Heart left ventricle (tissue), 16 donors: ENCODE data around the gene RHOV. TPM values are rescaled to one million over a fixed set of nuclear protein-coding genes. Genes with fewer than 3 reads are reported as not detected.

ENCODE experiments used
- ATAC-seq, 4 donors: fragments of 200-7000 bp; cut with Tn5 transposase; one replicate each; pipeline ENCODE4 v1.9.1; 2020 to 2022; ENCODE audit warnings: moderate library complexity in 4 of 4, mild to moderate bottlenecking in 3 of 4, moderate number of reproducible peaks in 1 of 4
- DNase-seq, 5 donors: peaks; one replicate each; pipeline ENCODE4 v3.0.0-alpha.2; 2020
- H3K27ac ChIP-seq, 12 donors: fragments of 200-600 bp; sonication (generic) in 4 of 12; one replicate each; pipeline versions ENCODE4 v1.5.0 to v1.8.0; 2016 to 2022; ENCODE audit warnings: mild to moderate bottlenecking in 2 of 12
- H3K27me3 ChIP-seq, 9 donors: fragments of 200-600 bp; sonication (generic) in 2 of 9; one replicate each; pipeline versions ENCODE4 v1.5.1 to v1.8.0; 2016 to 2022; ENCODE audit warnings: mild to moderate bottlenecking in 3 of 9
- H3K36me3 ChIP-seq, 9 donors: fragments of 200-600 bp; sonication (generic) in 2 of 9; one replicate each; pipeline versions ENCODE4 v1.5.0 to v1.8.0; 2018 to 2022; ENCODE audit warnings: mild to moderate bottlenecking in 2 of 9
- H3K4me1 ChIP-seq, 12 donors: fragments of 200-600 bp; sonication (generic) in 4 of 12; one replicate each; pipeline versions ENCODE4 v1.5.0 to v1.8.0; 2016 to 2022; ENCODE audit warnings: mild to moderate bottlenecking in 3 of 12
- H3K4me3 ChIP-seq, 12 donors: fragments of 200-600 bp; sonication (generic) in 4 of 12; one replicate each; pipeline versions ENCODE4 v1.5.0 to v1.8.0; 2017 to 2022; ENCODE audit warnings: mild to moderate bottlenecking in 9 of 12, moderate library complexity in 4 of 12
- H3K9me3 ChIP-seq, 12 donors: fragments of 200-600 bp; sonication (generic) in 4 of 12; one replicate each; pipeline versions ENCODE4 v1.5.0 to v1.8.0; 2016 to 2022; ENCODE audit warnings: mild to moderate bottlenecking in 1 of 12
- CTCF ChIP-seq, 12 donors: fragments of 200-600 bp; sonication (generic) in 4 of 12; IDR thresholded peaks; one replicate each; pipeline versions ENCODE4 v1.5.0 to v1.8.0; 2018 to 2022; ENCODE audit warnings: antibody characterized with exemption in 12 of 12, mild to moderate bottlenecking in 5 of 12
- POLR2A ChIP-seq, 2 donors: fragments of 450-650 bp; IDR thresholded peaks; one replicate each; pipeline ENCODE4 v1.6.1; 2017; ENCODE audit warnings: antibody characterized with exemption in 2 of 2, mild to moderate bottlenecking in 2 of 2, moderate library complexity in 2 of 2
- WGBS, 4 donors: extraction: QIAGEN DNeasy Blood & Tissue Kit in 2 of 4; methylation state at CpG; one replicate each; pipeline versions ENCODE4 v1.1.5 to v1.1.7; 2013 to 2018; 5-methylcytosine and 5-hydroxymethylcytosine counted together
- intact Hi-C, 10 donors: fragments of 100-400 bp; cut with DNase I; formaldehyde crosslinking; loops; one replicate each; pipeline versions ENCODE4 v1.11.1 to v1.14.2; 2022
- polyA plus RNA-seq, 2 donors: library from polyadenylated mRNA; stranded (reverse); fragments of 200-250 nt; gene quantifications; one replicate each; pipeline ENCODE4 v1.2.3, GENCODE V29; 2013
- total RNA-seq, 9 donors: library from RNA; depleted of rRNA in 2 of 9; stranded (reverse); fragments of >200 nt in 2 of 9; fragmentation: NEBNext Ultra II Directional in 3 of 9; extraction: Animal tissue kit (Norgen Biotek cat#: 25700) in 3 of 9; gene quantifications; one replicate each; pipeline versions ENCODE4 v1.1.0 to v1.2.4, GENCODE V29; 2016 to 2023
- donor health status: ischemic (EF 13 %, LVEDD 7.1; RV severe dilation, severe dysfunction).
- donor health status: healthy with polysubstance abuse.
- donor health status: DM: no; HTN: yes; CAD: no.
- donor health status: DM: no; HTN: no; CAD: no.
- donor health status: ischemic (EF 25% LVEDD 6.9; RV normal size, moderate dysfunction).
- donor health status: ischemic (EF 25% LVEDD 5.7; RV mildly dilated, moderate dysfunction).
- donor health status: healthy.
- donor health status: DM: yes; HTN: yes; CAD: no.
- donor health status: ischemic (EF 35%, LVEDD 5.7; RV mildly dilated, moderate dysfunction).
- donor health status: nonischemic (EF 11% LVEDD 7.7; RV severe dilation, severe dysfunction).
- donor health status: DM: yes; HTN: yes; CAD: no.
- donor health status: PGD.
- donor health status: ischemic (EF 29% LVEDD 5.4; RV normal size, mild dysfunction).
- donor health status: nonischemic (EF 23%, LVEDD 6.1; RV moderate dilation, normal function).

RHOV gene
- total and polyA plus RNA-seq, 11 donors, result not detected

DNA sequence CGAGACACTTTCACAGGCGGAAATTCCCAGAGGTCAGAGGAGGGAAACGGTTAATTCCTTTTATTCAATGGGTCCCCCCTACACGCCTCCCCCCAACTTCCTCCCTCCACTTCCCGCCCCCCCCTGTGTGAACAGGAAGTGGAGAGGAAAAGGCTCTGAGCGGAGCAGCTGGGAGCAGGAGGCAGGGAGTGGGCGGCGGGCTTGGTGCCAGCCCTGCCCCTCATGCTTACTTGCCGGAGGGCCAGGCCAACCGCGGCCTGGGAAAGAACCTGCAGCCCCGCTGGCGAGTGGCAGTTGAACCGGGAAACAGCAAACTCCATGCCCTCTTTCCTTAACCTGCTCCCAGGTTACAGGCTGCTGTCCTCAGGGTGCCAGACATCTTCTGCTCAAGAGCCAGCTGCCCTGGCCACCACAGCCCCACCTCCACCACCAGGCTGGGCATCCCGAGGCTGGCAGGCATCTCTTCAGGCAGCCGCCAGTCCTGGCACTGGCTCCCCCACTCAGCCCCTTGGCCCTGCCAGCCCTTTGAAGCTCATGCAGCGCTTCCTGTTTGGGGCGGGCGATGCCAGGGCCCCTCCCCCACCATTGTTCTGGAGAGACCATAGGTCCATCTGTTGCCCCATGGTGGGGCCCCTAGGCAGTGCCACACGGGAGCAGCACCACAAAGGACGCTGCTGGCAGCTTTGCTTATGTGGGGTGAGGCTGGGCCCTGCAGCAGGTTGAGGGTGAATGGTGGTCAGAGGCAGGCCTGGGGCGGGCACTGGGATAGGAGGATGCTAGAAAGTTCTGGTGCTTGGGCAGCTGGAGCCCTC lies 33.2 kb upstream of the RHOV start:
- H3K36me3 ChIP-seq, result peaks cover 0 to 22% (median 15%) of the 10 kb centered on the region in 9 donors
- H3K27me3 ChIP-seq, result no peaks in the 10 kb centered on the region
- DNase-seq (peak; percentile 73 to 88 (median 81)), ATAC-seq (peak; percentile 20 to 54 (median 34))
- TF ChIP-seq CTCF (IDR thresholded peaks at IDR 0.05) (no peak), POLR2A (IDR thresholded peaks at IDR 0.05) (no peak)
- peak overlapping the region; percentile 1 to 66 (median 56) for H3K4me3 ChIP-seq
- peak overlapping the region; percentile 87 to 100 (median 96) for H3K27ac ChIP-seq
- intact Hi-C loops, result loop anchor here in 8 of 10 donors (1.0 to 10.0 kb wide), 11 partner anchors 22 to 428 kb away; partner anchors contain the start of genes INO80 (in 4 of the 8), DLL4 (in 2 of the 8), NUSAP1 (in 1 of the 8) and OIP5 (in 1 of the 8)
- H3K4me1 ChIP-seq, result peaks cover 4 to 76% (median 43%) of the 10 kb centered on the region in 12 donors
- WGBS, 4 donors, result 16 to 25% (median 18%) methylated on average over 15 to 22 of the region's 22 CpGs
- no peaks in the 10 kb centered on the region for H3K9me3 ChIP-seq

DNA sequence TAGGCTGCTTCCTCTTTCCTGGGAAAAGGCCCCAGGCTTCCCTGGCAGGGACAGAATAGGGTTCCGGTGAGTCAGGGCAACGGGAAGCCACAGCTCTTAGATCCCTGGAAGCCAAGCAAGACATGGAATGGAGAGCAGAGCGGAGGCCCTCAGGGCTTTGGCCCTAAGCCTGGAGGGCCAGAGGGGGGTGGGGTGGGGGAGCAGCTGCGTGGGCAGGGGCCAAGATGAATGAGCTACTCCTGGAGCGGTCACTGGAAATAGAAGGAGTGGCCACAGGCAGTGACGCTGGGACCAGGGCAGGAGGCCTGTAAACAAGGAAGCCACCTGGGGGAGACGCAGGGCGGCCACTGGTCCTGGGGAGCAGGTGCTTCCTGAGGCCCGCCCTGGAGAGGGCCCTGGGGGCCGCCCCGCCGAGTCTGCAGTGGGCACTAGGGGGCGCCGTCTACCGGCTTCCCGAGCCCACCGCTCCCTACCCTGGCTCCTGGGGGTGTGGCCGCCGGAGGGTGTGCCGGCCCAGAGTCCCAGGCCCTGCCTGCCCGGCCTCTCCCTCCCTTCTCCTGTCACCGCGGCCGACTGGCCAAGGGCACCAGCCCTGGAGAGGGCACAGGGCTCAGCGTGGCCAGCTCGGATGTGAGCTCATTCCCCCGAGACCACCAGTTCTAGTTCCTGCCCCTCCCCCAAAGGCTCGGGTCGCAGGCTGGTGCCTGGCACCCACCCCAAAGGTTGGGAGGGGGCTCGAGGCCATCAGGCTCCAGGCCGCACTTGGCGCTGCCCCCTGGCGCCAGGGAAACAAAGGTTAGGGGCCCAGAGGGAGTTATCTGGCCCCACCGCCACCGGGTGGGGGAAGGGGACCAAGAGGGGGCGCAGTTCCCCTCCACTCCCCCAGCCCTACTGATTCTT lies 32.3 kb upstream of the RHOV start:
- intact Hi-C loops, result loop anchor here in 8 of 10 donors (1.0 to 10.0 kb wide), 11 partner anchors 22 to 428 kb away; partner anchors contain the start of genes INO80 (in 4 of the 8), DLL4 (in 2 of the 8), NUSAP1 (in 1 of the 8) and OIP5 (in 1 of the 8)
- peak overlapping the region; percentile 1 to 66 (median 56) for H3K4me3 ChIP-seq
- peak; percentile 83 to 90 (median 86) for ATAC-seq
- H3K36me3 ChIP-seq, result peaks cover 0 to 29% (median 24%) of the 10 kb centered on the region in 9 donors
- H3K27me3 ChIP-seq, result no peaks in the 10 kb centered on the region
- DNase-seq, result peak; percentile 93 to 95 (median 93)
- WGBS, 4 donors, result 1 to 5% (median 1%) methylated on average over 9 to 36 of the region's 36 CpGs
- no peaks in the 10 kb centered on the region for H3K9me3 ChIP-seq
- peaks cover 4 to 76% (median 43%) of the 10 kb centered on the region in 12 donors for H3K4me1 ChIP-seq
- H3K27ac ChIP-seq, result peak overlapping the region; percentile 87 to 100 (median 96)
- TF ChIP-seq POLR2A (IDR thresholded peaks at IDR 0.05), result peak in 1 of 2 donors; percentile 56
- TF ChIP-seq CTCF (IDR thresholded peaks at IDR 0.05), result peak; percentile 72 to 96 (median 88)

- no peaks in the 10 kb centered on the region for H3K27me3 ChIP-seq
- peaks cover 3 to 45% (median 40%) of the 10 kb centered on the region in 9 donors for H3K36me3 ChIP-seq
- 70 to 86% (median 77%) methylated on average over 7 of the region's 7 CpGs for WGBS, 4 donors
- peak overlapping the region in 6 of 12 donors; percentile 17 to 100 (median 94) for H3K27ac ChIP-seq
- H3K9me3 ChIP-seq, result no peaks in the 10 kb centered on the region
- no peak for TF ChIP-seq POLR2A (IDR thresholded peaks at IDR 0.05)
- TF ChIP-seq CTCF (IDR thresholded peaks at IDR 0.05), result no peak
- H3K4me3 ChIP-seq, result no peak overlapping the region
- peak in 1 of 5 donors; percentile 30 for DNase-seq
- no peak for ATAC-seq
- intact Hi-C loops, result loop anchor here (1.0 to 10.0 kb wide), 13 partner anchors 38 to 430 kb away; partner anchors contain the start of genes INO80 (in 4 of the 10), NUSAP1 (in 1 of the 10) and OIP5 (in 1 of the 10)
- H3K4me1 ChIP-seq, result peaks cover 4 to 64% (median 47%) of the 10 kb centered on the region in 12 donors
Measured at GRCh38 chr15:40904552-40905201, 30.6 kb upstream of the RHOV start.
